ENCODE data around the gene TAF13. TPM values are rescaled to one million over a fixed set of nuclear protein-coding genes. Genes with fewer than 3 reads are reported as not detected.
"Not testable (repeated sequence)": the region's sequence is repeated elsewhere in the genome, so short reads cannot be mapped to it uniquely, and the experiment has no call there.

TAF13 gene
- total and polyA plus RNA-seq, 5 donors from 2014 or later: 0.89 to 31.3 (median 2.1) TPM

- Mint-ChIP-seq H3K27me3 (no peaks in the 10 kb centered on the region), H3K4me3 (no peak overlapping the region), H3K4me1 (peaks cover 0 to 5% (median 0%) of the 10 kb centered on the region in 4 donors), H3K9me3 (no peaks in the 10 kb centered on the region), H3K36me3 (peaks cover 10% of the 10 kb centered on the region), H3K27ac (peak overlapping the region in 1 of 3 donors; percentile 56)
- Histone ChIP-seq H3K4me1 (ENCODE audit: control insufficient read depth, insufficient read depth, low read length, poor library complexity, severe bottlenecking) (no peaks in the 10 kb centered on the region), H3K9me3 (ENCODE audit: control insufficient read depth in 2 of 2, low read length in 2 of 2) (no peaks in the 10 kb centered on the region), H3K27me3 (ENCODE audit: control insufficient read depth, insufficient read depth, low read length) (no peaks in the 10 kb centered on the region), H3K4me3 (ENCODE audit: low read depth, low read length) (no peak overlapping the region), H3K27ac (ENCODE audit: insufficient read depth, low read length, poor library complexity, severe bottlenecking) (no peak overlapping the region), H3K36me3 (ENCODE audit: control insufficient read depth, insufficient read depth, low read length) (no peaks in the 10 kb centered on the region)
- DNase-seq: no peak
- ATAC-seq (ENCODE audit: low read depth in 2 of 2): no peak
These were observed 51.2 kb downstream of the TAF13 start for GRCh38 chr1:109024646-109025045.

GRCh38 chr1:109020693-109021257 lies 55.0 kb downstream of the TAF13 start:
- H3K36me3 ChIP-seq (ENCODE audit: control insufficient read depth, insufficient read depth, low read length): peaks cover 14% of the 10 kb centered on the region
- ATAC-seq (ENCODE audit: low read depth in 2 of 2): no peak
- no peak overlapping the region for H3K4me3 Mint-ChIP-seq
- H3K4me1 Mint-ChIP-seq: peaks cover 0 to 5% (median 0%) of the 10 kb centered on the region in 4 donors
- H3K9me3 ChIP-seq (ENCODE audit: control insufficient read depth in 2 of 2, low read length in 2 of 2): peaks cover 3 to 9% of the 10 kb centered on the region in 2 experiments
- H3K27me3 Mint-ChIP-seq: no peaks in the 10 kb centered on the region
- no peak overlapping the region for H3K4me3 ChIP-seq (ENCODE audit: low read depth, low read length)
- no peak overlapping the region for H3K27ac Mint-ChIP-seq
- H3K27me3 ChIP-seq (ENCODE audit: control insufficient read depth, insufficient read depth, low read length): no peaks in the 10 kb centered on the region
- peaks cover 0 to 10% (median 0%) of the 10 kb centered on the region in 7 donors for H3K9me3 Mint-ChIP-seq
- peaks cover 28% of the 10 kb centered on the region for H3K36me3 Mint-ChIP-seq
- DNase-seq: no peak
- H3K4me1 ChIP-seq (ENCODE audit: control insufficient read depth, insufficient read depth, low read length, poor library complexity, severe bottlenecking): no peaks in the 10 kb centered on the region
- no peak overlapping the region for H3K27ac ChIP-seq (ENCODE audit: insufficient read depth, low read length, poor library complexity, severe bottlenecking)

- peaks cover 21% of the 10 kb centered on the region for H3K36me3 ChIP-seq (ENCODE audit: control insufficient read depth, insufficient read depth, low read length)
- ATAC-seq (ENCODE audit: low read depth in 2 of 2); DNase-seq; H3K4me1 ChIP-seq (ENCODE audit: control insufficient read depth, insufficient read depth, low read length, poor library complexity, severe bottlenecking); H3K27me3 Mint-ChIP-seq; H3K4me1 Mint-ChIP-seq; H3K27me3 ChIP-seq (ENCODE audit: control insufficient read depth, insufficient read depth, low read length); H3K27ac ChIP-seq (ENCODE audit: insufficient read depth, low read length, poor library complexity, severe bottlenecking); H3K27ac Mint-ChIP-seq; H3K4me3 ChIP-seq (ENCODE audit: low read depth, low read length); H3K9me3 ChIP-seq (ENCODE audit: control insufficient read depth in 2 of 2, low read length in 2 of 2); H3K4me3 Mint-ChIP-seq: not testable (repeated sequence)
- peaks cover 39% of the 10 kb centered on the region for H3K36me3 Mint-ChIP-seq
- peaks cover 0 to 10% (median 0%) of the 10 kb centered on the region in 7 donors for H3K9me3 Mint-ChIP-seq
These were observed 58.1 kb downstream of the TAF13 start for GRCh38 chr1:109017719-109018118.

- H3K27ac Mint-ChIP-seq: peak overlapping the region in 1 of 3 donors; percentile 45
- H3K27me3 Mint-ChIP-seq: no peaks in the 10 kb centered on the region
- no peak for ATAC-seq (ENCODE audit: low read depth in 2 of 2)
- Histone ChIP-seq H3K27ac (ENCODE audit: insufficient read depth, low read length, poor library complexity, severe bottlenecking) (no peak overlapping the region), H3K27me3 (ENCODE audit: control insufficient read depth, insufficient read depth, low read length) (no peaks in the 10 kb centered on the region), H3K4me1 (ENCODE audit: control insufficient read depth, insufficient read depth, low read length, poor library complexity, severe bottlenecking) (no peaks in the 10 kb centered on the region), H3K4me3 (ENCODE audit: low read depth, low read length) (no peak overlapping the region), H3K36me3 (ENCODE audit: control insufficient read depth, insufficient read depth, low read length) (peaks cover 25% of the 10 kb centered on the region), H3K9me3 (ENCODE audit: control insufficient read depth in 2 of 2, low read length in 2 of 2) (peaks cover 3 to 9% of the 10 kb centered on the region in 2 experiments)
- H3K4me1 Mint-ChIP-seq: no peaks in the 10 kb centered on the region
- peaks cover 39% of the 10 kb centered on the region for H3K36me3 Mint-ChIP-seq
- H3K9me3 Mint-ChIP-seq: peaks cover 0 to 10% (median 0%) of the 10 kb centered on the region in 7 donors
- H3K4me3 Mint-ChIP-seq: no peak overlapping the region
- DNase-seq: no peak
These were observed 58.7 kb downstream of the TAF13 start for GRCh38 chr1:109017134-109017533.

Other genes starting within 250 kb of the TAF13 start
- gene AKNAD1, start 218.9 kb downstream of the TAF13 start, total RNA-seq: not detected
- gene AKNAD1, start 218.9 kb downstream of the TAF13 start, polyA plus RNA-seq: not detected
- 4.7 TPM for gene GPSM2, start 199.0 kb downstream of the TAF13 start, total RNA-seq
- gene GPSM2, start 199.0 kb downstream of the TAF13 start, polyA plus RNA-seq: 1 to 10 TPM; 2.2 to 5.4 (median 2.7) TPM
- 19.7 TPM for gene CLCC1, start 112.5 kb downstream of the TAF13 start, total RNA-seq
- 10 to 100 TPM; 12.3 to 15.4 (median 13.4) TPM for gene CLCC1, start 112.5 kb downstream of the TAF13 start, polyA plus RNA-seq
- 15.6 TPM for gene WDR47, start 33.9 kb downstream of the TAF13 start, total RNA-seq
- 1 to 10 TPM; 5.3 to 7.1 (median 6.3) TPM for gene WDR47, start 33.9 kb downstream of the TAF13 start, polyA plus RNA-seq
- gene TMEM167B, start 14.8 kb upstream of the TAF13 start, total RNA-seq: 69.7 TPM
- gene TMEM167B, start 14.8 kb upstream of the TAF13 start, polyA plus RNA-seq: 10 to 100 TPM; 29.3 to 47.9 (median 36.1) TPM
- 19.5 TPM for gene ELAPOR1, start 38.1 kb upstream of the TAF13 start, total RNA-seq
- 10 to 100 TPM in 3 of 4 donors, 1 to 10 TPM in 1; 9.8 to 17.9 (median 15.6) TPM for gene ELAPOR1, start 38.1 kb upstream of the TAF13 start, polyA plus RNA-seq
- 117 TPM for gene SARS1, start 137.9 kb upstream of the TAF13 start, total RNA-seq
- 100 to 1,000 TPM; 156 to 173 (median 170) TPM for gene SARS1, start 137.9 kb upstream of the TAF13 start, polyA plus RNA-seq
- 2.5 TPM for gene CELSR2, start 173.5 kb upstream of the TAF13 start, total RNA-seq
- under 1 TPM; 0.02 to 0.24 (median 0.11) TPM for gene CELSR2, start 173.5 kb upstream of the TAF13 start, polyA plus RNA-seq
- gene PSRC1, start 207.1 kb upstream of the TAF13 start, total RNA-seq: 0.74 TPM
- gene PSRC1, start 207.1 kb upstream of the TAF13 start, polyA plus RNA-seq: 1 to 10 TPM in 1 of 4 donors, under 1 TPM in 3; 0.14 to 1.0 (median 0.38) TPM
- not detected for gene MYBPHL, start 231.0 kb upstream of the TAF13 start, total RNA-seq
- not detected for gene MYBPHL, start 231.0 kb upstream of the TAF13 start, polyA plus RNA-seq